Hepatocyte (in vitro differentiated cells): ENCODE results near the gene KRTAP20-4.

Source experiments
- CTCF ChIP-seq: fragments of 200-600 bp; sonication (generic); IDR thresholded peaks from 2 replicates; pipeline ENCODE4 v1.5.1; 2016; ENCODE audit warnings: antibody characterized with exemption, mild to moderate bottlenecking; ENCODE audit not compliant: poor library complexity
- EZH2 ChIP-seq: fragments of 200-600 bp; sonication (generic); IDR thresholded peaks from 2 replicates; pipeline ENCODE4 v1.6.1; 2016; ENCODE audit warnings: antibody characterized with exemption, mild to moderate bottlenecking, borderline replicate concordance
- EZH2phosphoT487 ChIP-seq: fragments of 200-600 bp; sonication (generic); IDR thresholded peaks from one replicate; pipeline ENCODE4 v1.6.1; 2018; ENCODE audit warnings: antibody characterized with exemption, mild to moderate bottlenecking, low read depth, moderate library complexity; ENCODE audit not compliant: unreplicated experiment, severe bottlenecking

GRCh38 chr21:30628109-30628508 is 7.7 kb downstream of the KRTAP20-4 start:
- no peak for TF ChIP-seq CTCF
- TF ChIP-seq EZH2 = no peak
- TF ChIP-seq EZH2phosphoT487 = no peak
